Fibroblast of upper back skin (primary cell): ENCODE data around the gene SELENOH.
A peak's percentile ranks its signal among the peaks of the same experiment; 100 is the strongest.

Experiments used
- DNase-seq: peaks from one replicate; pipeline ENCODE4 v3.0.0-alpha.2; 2013

Gene SELENOH

DNA sequence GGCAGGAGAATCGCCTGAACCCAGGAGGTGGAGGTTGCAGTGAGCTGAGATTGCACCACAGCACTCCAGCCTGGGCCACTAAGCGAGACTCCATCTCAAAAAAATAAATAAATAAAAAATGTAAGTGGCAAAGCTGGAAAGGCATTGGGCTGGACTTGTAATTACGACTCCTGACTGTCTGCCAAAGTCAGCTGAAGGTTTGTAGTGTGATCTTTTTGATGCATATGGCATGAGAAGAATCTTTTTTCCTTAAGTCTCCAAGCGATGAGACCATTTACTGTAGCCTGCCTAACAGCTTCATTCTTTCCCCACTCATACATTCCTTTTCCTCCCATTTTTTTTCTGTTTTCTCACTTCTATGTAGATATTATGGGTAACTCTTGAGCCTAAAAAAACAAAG, 45.1 kb downstream of the SELENOH start:
- DNase-seq: peak; percentile 33

DNA sequence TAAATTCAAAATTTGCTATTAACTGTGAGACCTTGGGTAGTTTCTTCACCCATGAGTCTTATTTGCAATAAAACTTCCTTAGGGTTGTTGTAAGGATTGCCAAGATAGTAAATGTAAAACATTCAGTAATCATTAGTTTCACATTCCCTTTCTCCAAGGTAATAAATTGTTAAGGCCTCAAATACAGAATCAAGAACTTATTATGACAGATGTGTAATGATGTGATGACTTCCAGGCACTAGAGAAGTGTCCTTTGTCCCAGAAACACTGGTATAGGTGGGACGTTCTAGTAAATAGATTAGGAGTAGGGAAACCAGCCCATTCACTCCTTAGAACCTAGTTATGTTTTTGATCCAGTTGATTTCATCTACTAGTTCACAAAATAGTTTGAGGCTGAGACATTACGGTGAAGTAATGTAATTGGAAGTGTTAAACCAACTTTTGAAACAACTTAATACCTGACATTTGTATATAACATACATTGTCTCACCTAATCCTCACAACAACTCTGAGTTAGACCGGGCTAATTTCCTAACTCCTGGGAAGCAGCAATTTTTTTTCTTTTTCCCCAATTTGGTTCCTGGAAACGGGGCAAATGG, 45.8 kb downstream of the SELENOH start:
- no peak for DNase-seq

DNA sequence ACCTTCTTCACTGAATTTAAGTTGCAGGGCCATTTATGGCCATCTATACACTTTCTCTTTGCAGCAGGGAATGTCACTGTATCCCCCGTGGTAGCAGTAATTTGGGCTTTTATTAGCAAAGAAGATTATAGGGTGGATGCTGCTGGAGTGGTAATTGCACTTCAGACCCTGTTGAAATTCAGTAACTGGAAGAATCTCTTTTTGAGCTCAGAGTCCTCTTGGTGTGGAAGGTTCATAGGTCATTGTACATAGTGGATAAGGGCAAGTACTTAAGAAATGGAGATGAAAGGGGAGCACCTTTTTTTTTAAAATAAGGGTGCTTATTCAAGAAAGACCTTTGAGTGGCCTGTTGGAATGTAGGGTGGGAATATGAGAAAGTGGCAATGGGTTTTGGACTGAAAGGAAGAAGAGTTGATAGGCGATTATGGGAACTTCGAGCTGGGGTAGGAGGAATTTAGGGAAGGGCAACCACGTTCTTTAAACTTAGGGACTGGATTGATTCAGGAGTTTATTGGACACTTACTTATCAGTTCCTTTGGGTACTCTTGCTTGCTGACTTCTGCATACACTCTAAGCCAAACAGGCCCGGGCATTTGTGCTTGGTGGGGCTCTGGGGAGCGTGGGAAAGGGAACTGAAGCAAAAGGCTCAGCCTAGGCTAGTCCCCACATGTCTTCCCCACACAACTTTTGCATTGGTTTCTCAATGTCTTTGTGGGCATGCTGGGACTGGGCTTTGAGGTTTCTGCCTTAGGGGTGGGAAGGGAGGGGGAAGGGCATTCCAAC, 46.8 kb downstream of the SELENOH start:
- DNase-seq: no peak

DNA sequence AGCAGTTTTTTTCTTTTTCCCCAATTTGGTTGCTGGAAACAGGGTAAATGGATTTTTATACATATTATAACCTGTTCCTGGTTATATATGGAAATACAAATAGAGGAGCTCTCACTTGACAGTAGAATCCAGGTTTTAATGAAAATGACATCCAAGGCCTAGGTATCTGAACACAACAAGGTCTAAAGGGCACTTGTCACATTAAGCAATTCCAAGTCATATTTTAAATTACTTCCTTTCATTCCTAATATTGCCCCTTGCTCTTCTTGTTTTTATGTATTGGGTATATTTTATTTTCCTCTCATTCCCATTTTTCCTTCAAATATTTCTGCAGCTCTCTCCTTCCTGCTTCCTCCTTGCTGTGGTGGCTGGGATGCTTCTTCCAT, 47.4 kb downstream of the SELENOH start:
- DNase-seq: no peak

DNA sequence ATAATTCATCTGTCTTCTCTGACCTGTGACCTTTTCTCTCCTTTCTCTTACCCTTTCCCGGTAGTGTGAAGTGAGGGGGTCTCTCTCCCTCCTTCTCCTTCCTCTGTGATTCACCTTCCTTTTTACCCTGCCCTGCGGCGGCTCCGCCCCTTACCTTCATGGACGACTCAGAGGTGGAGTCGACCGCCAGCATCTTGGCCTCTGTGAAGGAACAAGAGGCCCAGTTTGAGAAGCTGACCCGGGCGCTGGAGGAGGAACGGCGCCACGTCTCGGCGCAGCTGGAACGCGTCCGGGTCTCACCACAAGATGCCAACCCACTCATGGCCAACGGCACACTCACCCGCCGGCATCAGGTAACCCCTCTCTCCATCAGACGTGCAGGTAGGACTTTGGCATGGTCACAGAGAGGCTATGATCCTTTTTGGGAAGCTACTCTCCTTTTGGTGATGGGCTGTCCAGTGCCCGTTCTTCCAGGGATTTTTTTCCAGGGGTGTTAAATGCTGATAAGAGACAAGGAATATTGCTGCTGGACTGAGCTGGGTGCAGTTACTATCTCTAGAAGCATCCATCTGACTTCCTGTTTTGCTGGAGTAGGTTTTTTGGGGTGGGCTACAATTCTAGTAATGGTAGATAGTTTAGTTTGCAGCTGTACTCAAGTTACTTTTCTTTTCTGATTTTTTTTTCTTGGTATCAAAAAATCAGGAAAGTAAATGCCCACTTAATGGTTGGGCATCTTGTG, 50.2 kb downstream of the SELENOH start:
- no peak for DNase-seq

DNA sequence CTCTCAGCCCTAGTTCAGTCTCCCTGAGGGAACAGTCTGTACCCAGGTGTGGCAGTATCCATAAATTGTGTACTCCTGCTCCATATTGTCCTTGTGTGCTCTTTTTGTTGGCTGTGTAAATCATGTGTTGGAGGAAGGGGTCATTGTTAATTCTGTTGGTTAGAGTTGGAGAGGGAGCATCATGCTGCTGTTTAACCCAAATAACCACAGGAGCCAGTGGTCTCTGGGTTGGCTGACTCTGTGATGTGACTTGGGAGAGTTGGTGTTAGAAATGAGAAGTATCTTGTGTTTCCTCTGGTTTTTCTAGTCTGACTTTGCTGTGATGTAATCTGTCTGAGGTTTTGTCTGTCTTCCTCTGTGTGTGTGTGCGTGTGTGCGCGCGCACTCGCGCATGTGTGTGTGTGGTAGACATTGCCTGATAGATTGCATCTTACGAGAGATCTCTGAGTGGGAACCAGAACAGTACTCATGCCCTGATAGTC, 50.8 kb downstream of the SELENOH start:
- DNase-seq: peak; percentile 39

DNA sequence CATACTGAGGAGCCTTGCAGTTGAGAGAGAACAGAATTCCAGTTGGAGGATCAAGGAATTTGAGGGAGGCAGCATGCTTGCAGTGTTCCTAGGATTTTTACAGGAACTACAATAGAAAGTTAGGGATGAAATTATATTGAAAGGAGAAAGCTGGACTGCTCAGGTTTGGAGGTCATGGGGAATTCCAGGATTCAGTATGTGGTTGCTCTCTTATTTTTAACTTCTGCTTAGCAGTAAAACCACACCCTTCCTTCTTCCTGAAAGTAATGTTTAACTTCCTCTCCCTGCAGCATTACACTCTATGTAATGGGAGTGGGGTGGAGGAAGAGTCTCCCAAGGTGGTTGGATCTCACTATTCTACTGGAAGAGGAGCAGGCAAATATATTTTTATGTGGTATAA, 51.6 kb downstream of the SELENOH start:
- DNase-seq: no peak
